ENCODE measurements around the gene PITPNM3. TPM values are rescaled to one million over a fixed set of nuclear protein-coding genes. Genes with fewer than 3 reads are reported as not detected.

The PITPNM3 gene
- total RNA-seq, 1 experiment from 2014 or later = 4.2 TPM

- Histone ChIP-seq H3K27ac (ENCODE audit: low read depth, low read length) (no peak overlapping the region), H2AFZ (ENCODE audit: low read depth, low read length, poor library complexity, severe bottlenecking) (no peak overlapping the region), H3K4me1 (ENCODE audit: control insufficient read depth in 1 of 2, insufficient read depth in 2 of 2, low read length in 2 of 2) (peaks cover 5 to 21% of the 10 kb centered on the region in 2 experiments), H3K36me3 (ENCODE audit: control insufficient read depth in 1 of 2, insufficient read depth in 2 of 2, low read length in 2 of 2) (peaks cover 7 to 8% of the 10 kb centered on the region in 2 experiments; a peak in 3 of 4 replicates), H3K4me3 (replicated peaks in 1 of 2; ENCODE audit: low read depth in 1 of 2, low read length in 2 of 2) (no peak overlapping the region), H3K4me2 (ENCODE audit: low read length) (no peak overlapping the region), H3K79me2 (ENCODE audit: insufficient read depth, low read length) (no peaks in the 10 kb centered on the region), H3K9me2 (ENCODE audit: insufficient read depth) (no peaks in the 10 kb centered on the region), H3K9me3 (ENCODE audit: control insufficient read depth in 1 of 2, insufficient read depth in 1 of 2, low read depth in 1 of 2, low read length in 2 of 2) (no peaks in the 10 kb centered on the region), H3K27me3 (ENCODE audit: insufficient read depth, low read length) (no peaks in the 10 kb centered on the region), H4K20me1 (ENCODE audit: insufficient read depth) (no peaks in the 10 kb centered on the region), H3K9ac (ENCODE audit: low read length) (no peak overlapping the region)
- no peak for DNase-seq (ENCODE audit: low read depth, low spot score)
- BruUV-seq (replicated peaks) = no TSS peak
- TF ChIP-seq TCF7L2 (IDR thresholded peaks at IDR 0.05; ENCODE audit: borderline replicate concordance, extremely low read depth, insufficient read depth, insufficient read length) (no peak), POLR2A (IDR thresholded peaks at IDR 0.05; ENCODE audit: borderline replicate concordance, extremely low read depth, insufficient read depth, insufficient read length) (no peak), CBX3 (IDR thresholded peaks at IDR 0.05; ENCODE audit: low read depth) (no peak), JUND (IDR thresholded peaks at IDR 0.05) (no peak), EZH2 (IDR thresholded peaks at IDR 0.05) (no peak), SRF (IDR thresholded peaks at IDR 0.05; ENCODE audit: low read depth) (no peak), YY1 (IDR thresholded peaks at IDR 0.05; ENCODE audit: extremely low read depth, insufficient replicate concordance, low read depth, low read length) (no peak), ZBTB33 (IDR thresholded peaks at IDR 0.05; ENCODE audit: extremely low read depth, insufficient replicate concordance, low read length) (no peak), ELF1 (IDR thresholded peaks at IDR 0.05; ENCODE audit: borderline replicate concordance, low read depth) (no peak), SIN3A (IDR thresholded peaks at IDR 0.05; ENCODE audit: low read depth) (no peak), EGR1 (IDR thresholded peaks at IDR 0.05; ENCODE audit: low read depth) (no peak), CTCF (IDR thresholded peaks at IDR 0.05 in 2 of 3, conservative IDR thresholded peaks at IDR 0.05 in 1 of 3; ENCODE audit: borderline replicate concordance in 1 of 3, insufficient read depth in 1 of 3, low read depth in 2 of 3, low read length in 2 of 3) (no peak), EZH2phosphoT487 (IDR thresholded peaks at IDR 0.05; ENCODE audit: borderline replicate concordance) (no peak)
- TF ChIP-seq, protein P1, sequence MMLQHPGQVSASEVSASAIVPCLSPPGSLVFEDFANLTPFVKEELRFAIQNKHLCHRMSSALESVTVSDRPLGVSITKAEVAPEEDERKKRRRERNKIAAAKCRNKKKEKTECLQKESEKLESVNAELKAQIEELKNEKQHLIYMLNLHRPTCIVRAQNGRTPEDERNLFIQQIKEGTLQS (IDR thresholded peaks at IDR 0.05) = no peak
- TF ChIP-seq, protein P2, sequence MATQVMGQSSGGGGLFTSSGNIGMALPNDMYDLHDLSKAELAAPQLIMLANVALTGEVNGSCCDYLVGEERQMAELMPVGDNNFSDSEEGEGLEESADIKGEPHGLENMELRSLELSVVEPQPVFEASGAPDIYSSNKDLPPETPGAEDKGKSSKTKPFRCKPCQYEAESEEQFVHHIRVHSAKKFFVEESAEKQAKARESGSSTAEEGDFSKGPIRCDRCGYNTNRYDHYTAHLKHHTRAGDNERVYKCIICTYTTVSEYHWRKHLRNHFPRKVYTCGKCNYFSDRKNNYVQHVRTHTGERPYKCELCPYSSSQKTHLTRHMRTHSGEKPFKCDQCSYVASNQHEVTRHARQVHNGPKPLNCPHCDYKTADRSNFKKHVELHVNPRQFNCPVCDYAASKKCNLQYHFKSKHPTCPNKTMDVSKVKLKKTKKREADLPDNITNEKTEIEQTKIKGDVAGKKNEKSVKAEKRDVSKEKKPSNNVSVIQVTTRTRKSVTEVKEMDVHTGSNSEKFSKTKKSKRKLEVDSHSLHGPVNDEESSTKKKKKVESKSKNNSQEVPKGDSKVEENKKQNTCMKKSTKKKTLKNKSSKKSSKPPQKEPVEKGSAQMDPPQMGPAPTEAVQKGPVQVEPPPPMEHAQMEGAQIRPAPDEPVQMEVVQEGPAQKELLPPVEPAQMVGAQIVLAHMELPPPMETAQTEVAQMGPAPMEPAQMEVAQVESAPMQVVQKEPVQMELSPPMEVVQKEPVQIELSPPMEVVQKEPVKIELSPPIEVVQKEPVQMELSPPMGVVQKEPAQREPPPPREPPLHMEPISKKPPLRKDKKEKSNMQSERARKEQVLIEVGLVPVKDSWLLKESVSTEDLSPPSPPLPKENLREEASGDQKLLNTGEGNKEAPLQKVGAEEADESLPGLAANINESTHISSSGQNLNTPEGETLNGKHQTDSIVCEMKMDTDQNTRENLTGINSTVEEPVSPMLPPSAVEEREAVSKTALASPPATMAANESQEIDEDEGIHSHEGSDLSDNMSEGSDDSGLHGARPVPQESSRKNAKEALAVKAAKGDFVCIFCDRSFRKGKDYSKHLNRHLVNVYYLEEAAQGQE (IDR thresholded peaks at IDR 0.05; ENCODE audit: low read depth) = no peak
- intact Hi-C loops (cut with micrococcal nuclease) = no loop called here
- ChIA-PET CTCF (no interaction called here), RAD21 (ENCODE audit: low non-redundant PET in 1 of 2, low total read pairs in 2 of 2, uncharacterized antibody in 2 of 2, unreplicated experiment in 2 of 2) (no interaction called here), POLR2A (no interaction called here)
- ATAC-seq = no peak
These were observed 102.9 kb downstream of the PITPNM3 start for GRCh38 chr17:6453279-6454024.

Measured in HCT116 (cell line).